Psoas muscle (tissue), 8 donors: ENCODE results near the gene SLC25A39. TPM values are rescaled to one million over a fixed set of nuclear protein-coding genes. Genes with fewer than 3 reads are reported as not detected.

Experiments
- ATAC-seq, 4 donors: fragments of 200-7000 bp; cut with Tn5 transposase; one replicate each; pipeline ENCODE4 v1.9.1; 2020; ENCODE audit warnings: moderate library complexity in 3 of 4, mild to moderate bottlenecking in 2 of 4
- DNase-seq, 2 donors: peaks; one replicate each; pipeline ENCODE4 v3.0.0-alpha.2; 2020
- H3K27ac ChIP-seq: fragments of 200-600 bp; one replicate; pipeline ENCODE4 v1.8.0; 2022
- H3K27me3 ChIP-seq, 3 donors: fragments of 200-600 bp in 1 of 3; one replicate each; pipeline versions ENCODE4 v1.6.1 to v1.8.0; 2013 to 2022; ENCODE audit warnings: low read length in 2 of 3, mild to moderate bottlenecking in 2 of 3, moderate library complexity in 1 of 3; ENCODE audit not compliant: insufficient read depth in 3 of 3
- H3K36me3 ChIP-seq, 2 donors: fragments of 200-600 bp in 1 of 2; one replicate each; pipeline versions ENCODE4 v1.6.1 to v1.8.0; 2013 to 2022; ENCODE audit warnings: low read depth in 1 of 2, mild to moderate bottlenecking in 1 of 2, moderate library complexity in 1 of 2; ENCODE audit not compliant: insufficient read depth in 1 of 2
- H3K4me1 ChIP-seq: fragments of 200-600 bp; one replicate; pipeline ENCODE4 v1.8.0; 2022
- H3K4me3 ChIP-seq: fragments of 200-600 bp; one replicate; pipeline ENCODE4 v1.8.0; 2022; ENCODE audit warnings: mild to moderate bottlenecking
- H3K9me3 ChIP-seq: fragments of 200-600 bp; one replicate; pipeline ENCODE4 v1.8.0; 2022
- WGBS, 3 donors: extraction: QIAGEN DNeasy Blood & Tissue Kit; methylation state at CpG; one replicate each; pipeline versions ENCODE4 v1.1.6 to v1.1.7; 2013; 5-methylcytosine and 5-hydroxymethylcytosine counted together
- intact Hi-C, 2 donors: fragments of 100-400 bp; cut with DNase I; formaldehyde crosslinking; loops; one replicate each; pipeline versions ENCODE4 v1.11.0 to v1.14.2; 2022
- polyA plus RNA-seq, 3 donors: library from polyadenylated mRNA; stranded (reverse); fragments of 200-250 nt; gene quantifications; one replicate each; pipeline ENCODE4 v1.2.3, GENCODE V29; 2013
- total RNA-seq, 4 donors: library from RNA; stranded (reverse); fragmentation: NEBNext Ultra II Directional in 2 of 4; extraction: Animal tissue kit (Norgen Biotek cat#: 25700) in 2 of 4; gene quantifications; one replicate each; pipeline versions ENCODE4 v1.2.1 to v1.2.4, GENCODE V29; 2021 to 2023
- TF ChIP-seq, protein P1 (sequence below): fragments of 200-600 bp; IDR thresholded peaks from one replicate; pipeline ENCODE4 v1.8.0; 2022; ENCODE audit warnings: antibody characterized with exemption
- donor health status: healthy with polysubstance abuse.
- donor health status: DM: no; HTN: no; CAD: no; lungs with moderate emphysema.
- donor health status: Bipolar disorder and iron deficiency.
- donor health status: healthy.
- donor health status: DM: yes; HTN: yes; CAD: no.
- donor health status: DM: no; HTN: no; CAD: no.
- donor health status: DM: no; HTN: no; CAD: no.
- donor health status: DM: yes; HTN: yes; CAD: no.

SLC25A39 gene
- total and polyA plus RNA-seq, 7 donors, result 36.4 to 79.3 (median 42.4) TPM

DNA sequence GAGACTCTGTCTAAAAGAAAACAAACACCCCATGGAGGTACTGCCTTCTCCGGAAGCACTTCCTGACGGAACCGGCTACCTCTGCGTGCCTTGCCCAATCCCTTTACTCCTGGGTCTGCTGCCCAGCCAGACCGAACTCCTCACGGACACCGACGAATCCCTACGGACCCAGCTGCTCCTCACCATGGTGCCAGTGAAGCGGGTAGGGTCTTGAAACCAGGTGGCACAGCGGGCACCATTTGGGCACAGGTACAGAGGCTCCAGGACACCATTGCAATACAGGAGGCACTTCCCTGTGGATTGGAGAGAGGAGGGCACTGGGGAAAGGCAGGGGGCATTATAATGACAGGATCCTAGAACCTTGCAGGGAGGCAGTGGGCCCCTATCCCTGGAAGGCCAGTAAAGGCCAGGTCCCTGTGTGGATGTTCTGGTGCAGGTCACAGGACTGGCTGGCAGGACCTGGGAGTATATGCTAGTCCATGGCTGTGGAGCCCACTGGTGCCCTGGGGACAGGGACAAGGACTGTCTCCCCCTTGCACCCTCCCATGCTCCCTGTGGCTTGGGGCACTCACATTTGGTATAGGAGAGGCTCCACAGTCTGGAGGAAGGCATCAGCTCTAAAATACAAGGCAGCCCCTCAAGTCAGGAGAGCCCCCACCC lies 2.3 kb downstream of the SLC25A39 start:
- Histone ChIP-seq H3K9me3 (no peaks in the 10 kb centered on the region), H3K27ac (no peak overlapping the region), H3K4me1 (peaks cover 9% of the 10 kb centered on the region), H3K27me3 (peaks cover 0 to 8% (median 3%) of the 10 kb centered on the region in 3 donors), H3K4me3 (no peak overlapping the region), H3K36me3 (peaks cover 3 to 37% of the 10 kb centered on the region in 2 donors)
- TF ChIP-seq, protein P1, sequence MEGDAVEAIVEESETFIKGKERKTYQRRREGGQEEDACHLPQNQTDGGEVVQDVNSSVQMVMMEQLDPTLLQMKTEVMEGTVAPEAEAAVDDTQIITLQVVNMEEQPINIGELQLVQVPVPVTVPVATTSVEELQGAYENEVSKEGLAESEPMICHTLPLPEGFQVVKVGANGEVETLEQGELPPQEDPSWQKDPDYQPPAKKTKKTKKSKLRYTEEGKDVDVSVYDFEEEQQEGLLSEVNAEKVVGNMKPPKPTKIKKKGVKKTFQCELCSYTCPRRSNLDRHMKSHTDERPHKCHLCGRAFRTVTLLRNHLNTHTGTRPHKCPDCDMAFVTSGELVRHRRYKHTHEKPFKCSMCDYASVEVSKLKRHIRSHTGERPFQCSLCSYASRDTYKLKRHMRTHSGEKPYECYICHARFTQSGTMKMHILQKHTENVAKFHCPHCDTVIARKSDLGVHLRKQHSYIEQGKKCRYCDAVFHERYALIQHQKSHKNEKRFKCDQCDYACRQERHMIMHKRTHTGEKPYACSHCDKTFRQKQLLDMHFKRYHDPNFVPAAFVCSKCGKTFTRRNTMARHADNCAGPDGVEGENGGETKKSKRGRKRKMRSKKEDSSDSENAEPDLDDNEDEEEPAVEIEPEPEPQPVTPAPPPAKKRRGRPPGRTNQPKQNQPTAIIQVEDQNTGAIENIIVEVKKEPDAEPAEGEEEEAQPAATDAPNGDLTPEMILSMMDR, result no peak
- WGBS, 3 donors, result 88 to 94% (median 90%) methylated on average over 11 of the region's 11 CpGs
- ATAC-seq (no peak), DNase-seq (peak in 1 of 2 donors; percentile 42)
- intact Hi-C loops, result no loop called here

DNA sequence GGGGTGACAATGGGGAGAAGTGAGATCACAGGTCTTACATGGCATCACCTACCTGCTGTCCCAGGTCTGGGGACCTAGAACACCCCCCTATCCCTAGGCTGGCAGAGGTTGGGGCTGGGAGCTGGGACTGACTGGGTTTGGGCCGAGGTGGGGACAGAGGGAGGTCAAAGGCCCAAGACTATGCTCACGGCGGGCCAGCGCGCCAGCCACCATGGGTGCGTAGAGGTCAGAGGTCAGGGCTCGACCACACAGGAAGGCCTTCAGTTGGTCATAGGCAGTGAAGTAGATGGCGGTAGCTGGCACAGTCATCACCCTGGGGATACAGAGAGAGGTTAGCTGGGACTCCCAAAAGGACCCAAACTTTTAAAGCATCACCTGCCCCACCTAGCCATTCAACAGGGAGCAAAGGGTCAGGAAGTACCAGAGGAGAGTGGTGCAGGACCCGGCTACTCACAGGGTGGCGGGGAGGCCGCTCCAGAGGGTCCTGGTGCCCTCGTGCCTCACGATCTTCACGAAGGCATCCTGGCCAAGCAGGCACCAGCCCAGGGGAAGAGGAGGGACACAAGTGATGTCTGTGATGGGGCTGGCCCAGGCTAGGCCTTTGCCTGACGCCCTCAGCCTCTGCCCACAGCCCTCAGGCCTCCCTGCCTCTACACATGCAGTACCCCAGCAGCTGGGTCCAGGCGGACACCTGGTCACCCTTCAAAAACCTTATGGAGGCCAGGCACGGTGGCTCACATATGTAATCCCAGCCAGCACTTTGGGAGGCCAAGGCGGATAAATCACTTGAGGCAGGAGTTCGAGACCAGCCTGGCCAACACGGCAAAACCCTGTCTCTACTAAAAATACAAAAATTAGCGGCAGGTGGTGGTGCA lies 3.1 kb downstream of the SLC25A39 start:
- ATAC-seq, result no peak
- TF ChIP-seq, protein P1, result no peak
- Histone ChIP-seq H3K27me3 (peaks cover 0 to 16% (median 6%) of the 10 kb centered on the region in 3 donors), H3K36me3 (peaks cover 3 to 37% of the 10 kb centered on the region in 2 donors), H3K27ac (no peak overlapping the region), H3K4me3 (no peak overlapping the region), H3K4me1 (peaks cover 9% of the 10 kb centered on the region), H3K9me3 (no peaks in the 10 kb centered on the region)
- DNase-seq, result no peak
- 85 to 90% (median 88%) methylated on average over 15 to 21 of the region's 21 CpGs for WGBS, 3 donors
- intact Hi-C loops, result no loop called here

DNA sequence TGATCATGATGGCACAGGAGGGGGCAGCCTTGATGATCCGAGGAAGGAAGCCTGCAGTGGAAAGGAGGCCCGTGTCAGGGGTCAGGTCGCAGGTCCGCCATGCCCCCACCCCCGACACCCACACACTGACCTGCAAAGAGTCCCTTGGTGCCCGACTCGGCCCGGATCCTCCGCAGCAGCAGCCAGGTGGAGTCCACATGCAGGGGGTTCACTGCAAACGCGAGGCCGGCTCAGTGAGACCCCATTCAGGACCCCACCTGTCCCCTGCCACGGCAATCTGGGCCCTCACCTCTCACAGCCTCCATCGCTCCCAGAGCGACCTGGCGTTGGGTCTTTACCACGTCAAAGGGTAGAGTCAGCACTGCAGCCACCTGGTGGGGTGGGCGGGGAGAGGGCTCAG lies 4.6 kb downstream of the SLC25A39 start:
- no peak for DNase-seq
- Histone ChIP-seq H3K9me3 (no peaks in the 10 kb centered on the region), H3K36me3 (peaks cover 3 to 37% of the 10 kb centered on the region in 2 donors), H3K4me1 (peaks cover 9% of the 10 kb centered on the region), H3K4me3 (no peak overlapping the region), H3K27me3 (peaks cover 0 to 29% (median 11%) of the 10 kb centered on the region in 3 donors), H3K27ac (no peak overlapping the region)
- no peak for ATAC-seq
- intact Hi-C loops, result no loop called here
- WGBS, 3 donors, result 82 to 85% (median 84%) methylated on average over 17 to 18 of the region's 18 CpGs
- TF ChIP-seq, protein P1, result no peak

DNA sequence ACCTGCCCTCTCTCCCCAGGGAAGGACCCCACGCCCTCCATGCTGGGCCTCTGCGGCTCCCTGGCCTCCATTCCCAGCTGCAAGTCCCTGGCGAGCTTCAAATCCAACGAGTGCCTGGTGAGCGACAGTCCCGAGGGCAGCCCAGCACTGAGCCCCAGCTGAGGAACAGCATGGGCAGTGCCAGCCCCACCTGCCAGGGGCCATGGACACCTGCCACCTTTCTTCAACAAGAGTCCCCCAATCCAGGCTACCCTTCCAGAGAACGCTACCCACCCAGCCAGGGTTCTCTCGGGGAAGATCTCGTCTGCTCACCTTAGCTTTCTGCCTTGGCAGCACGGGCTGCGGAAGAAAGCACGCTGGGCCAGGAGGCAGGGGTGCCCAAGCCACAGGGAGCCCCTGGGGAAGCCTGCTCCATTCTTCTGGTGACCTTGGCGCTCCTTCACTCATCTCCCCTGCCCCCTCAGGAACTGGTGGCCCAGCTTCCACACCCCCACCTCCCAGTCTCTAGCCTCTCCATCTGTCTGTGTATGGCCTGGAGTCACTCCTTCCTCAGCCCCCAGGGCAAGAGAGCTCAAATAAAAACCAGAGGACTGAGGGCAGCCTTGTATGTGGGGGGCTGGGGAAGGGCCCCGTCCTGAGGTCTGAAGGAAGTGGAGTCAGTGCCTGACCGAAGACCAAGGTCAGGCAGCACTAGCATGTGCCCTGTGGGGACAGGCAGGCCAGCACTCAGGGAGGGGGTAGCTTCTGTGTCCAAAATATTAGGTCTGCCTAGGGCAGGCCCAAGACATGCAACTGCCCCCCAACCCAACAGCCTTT lies 6.3 kb downstream of the SLC25A39 start:
- peaks cover 3% of the 10 kb centered on the region for H3K4me1 ChIP-seq
- DNase-seq (no peak), ATAC-seq (peak in 2 of 4 donors; percentile 16 to 26)
- 54 to 65% (median 55%) methylated on average over 15 of the region's 15 CpGs for WGBS, 3 donors
- H3K27ac ChIP-seq, result no peak overlapping the region
- no peaks in the 10 kb centered on the region for H3K9me3 ChIP-seq
- TF ChIP-seq, protein P1, result no peak
- intact Hi-C loops, result no loop called here
- peaks cover 3 to 37% of the 10 kb centered on the region in 2 donors for H3K36me3 ChIP-seq
- H3K4me3 ChIP-seq, result no peak overlapping the region
- peaks cover 0 to 45% (median 24%) of the 10 kb centered on the region in 3 donors for H3K27me3 ChIP-seq
